Fibroblast of villous mesenchyme (primary cell): ENCODE results near the gene SORCS2. TPM values are rescaled to one million over a fixed set of nuclear protein-coding genes. Genes with fewer than 3 reads are reported as not detected.

ENCODE experiments used
- DNase-seq: peaks from one replicate; pipeline ENCODE4 v3.0.0-alpha.2; 2010; ENCODE audit warnings: low read depth
- H3K4me3 ChIP-seq: 2 replicates; pipeline ENCODE4 v1.5.1; 2011; ENCODE audit warnings: low read depth, mild to moderate bottlenecking, low read length
- CTCF ChIP-seq: IDR thresholded peaks from 2 replicates; pipeline ENCODE4 v1.5.1; 2012; ENCODE audit warnings: low read depth, mild to moderate bottlenecking, low read length; ENCODE audit not compliant: insufficient read depth
- total RNA-seq: library from RNA; depleted of rRNA; stranded (reverse); fragments of >200 nt; gene quantifications from 2 replicates; pipeline ENCODE4 v1.2.3, GENCODE V29; 2012

The SORCS2 gene
- total RNA-seq, 1 donor: under 0.01 TPM

DNA sequence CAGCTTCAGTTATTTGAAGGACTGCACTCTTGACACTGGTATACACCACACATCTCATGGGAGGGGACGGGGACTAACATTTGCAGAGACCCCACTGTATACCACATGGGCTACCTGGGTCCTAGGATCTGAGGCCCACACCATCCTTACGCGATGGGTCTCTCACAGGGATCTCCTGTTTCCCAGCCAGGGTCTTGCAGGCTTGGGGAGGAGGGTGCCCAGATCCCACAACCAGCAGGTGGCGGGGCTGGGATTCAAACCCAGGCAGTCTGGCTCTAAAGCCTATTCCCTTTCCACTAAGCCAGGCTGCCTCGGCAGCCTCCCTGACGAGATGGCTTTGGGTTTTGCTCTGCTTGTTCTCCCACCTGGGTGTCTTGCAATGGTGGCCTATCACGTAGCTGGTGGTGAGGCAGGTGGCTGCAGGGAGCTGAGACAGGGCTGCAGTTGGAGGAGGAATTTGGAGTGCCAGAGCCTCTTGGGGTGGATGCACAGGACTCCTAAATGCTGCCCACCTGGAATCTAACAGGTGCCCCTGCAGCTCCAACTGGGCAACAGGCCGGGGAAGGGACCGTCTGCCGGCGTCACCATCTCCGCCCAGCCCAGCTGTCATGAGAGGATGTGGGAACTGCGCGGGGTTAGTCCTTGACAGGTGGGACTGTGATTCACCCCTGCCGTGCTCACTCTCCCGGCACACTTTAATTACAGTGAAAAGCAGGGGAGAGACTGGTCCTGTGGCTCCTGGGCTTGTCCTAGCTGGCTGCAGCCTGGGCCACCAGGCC lies 131.7 kb downstream of the SORCS2 start:
- no peak overlapping the region for H3K4me3 ChIP-seq
- DNase-seq: no peak
- TF ChIP-seq CTCF: no peak

DNA sequence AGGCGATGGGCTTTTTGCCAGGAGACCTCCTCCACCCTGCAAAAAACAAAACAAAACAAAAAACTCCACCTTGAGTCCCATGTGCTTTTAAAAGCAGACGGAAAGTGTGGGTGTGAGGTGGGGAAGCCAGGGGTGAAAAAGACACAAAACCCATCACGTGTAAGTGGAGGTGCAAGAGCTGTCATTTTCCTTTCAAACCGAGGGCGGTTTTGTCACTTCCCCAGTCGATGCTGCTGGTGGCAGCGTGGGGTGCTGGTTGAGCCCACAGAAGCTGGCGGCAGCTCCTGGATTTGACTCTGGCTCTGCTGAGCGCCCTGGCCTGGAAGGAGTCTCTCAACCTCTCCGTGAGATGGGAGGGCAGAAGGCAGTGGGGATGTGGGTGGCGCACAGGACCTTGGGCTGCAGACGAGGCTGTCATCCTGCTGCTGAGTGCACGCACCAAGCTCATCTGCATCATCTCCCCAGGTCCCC lies 132.3 kb downstream of the SORCS2 start:
- H3K4me3 ChIP-seq: no peak overlapping the region
- no peak for DNase-seq
- no peak for TF ChIP-seq CTCF

- H3K4me3 ChIP-seq: no peak overlapping the region
- no peak for DNase-seq
- no peak for TF ChIP-seq CTCF
Measured at GRCh38 chr4:7325541-7325940, 133.2 kb downstream of the SORCS2 start.

DNA sequence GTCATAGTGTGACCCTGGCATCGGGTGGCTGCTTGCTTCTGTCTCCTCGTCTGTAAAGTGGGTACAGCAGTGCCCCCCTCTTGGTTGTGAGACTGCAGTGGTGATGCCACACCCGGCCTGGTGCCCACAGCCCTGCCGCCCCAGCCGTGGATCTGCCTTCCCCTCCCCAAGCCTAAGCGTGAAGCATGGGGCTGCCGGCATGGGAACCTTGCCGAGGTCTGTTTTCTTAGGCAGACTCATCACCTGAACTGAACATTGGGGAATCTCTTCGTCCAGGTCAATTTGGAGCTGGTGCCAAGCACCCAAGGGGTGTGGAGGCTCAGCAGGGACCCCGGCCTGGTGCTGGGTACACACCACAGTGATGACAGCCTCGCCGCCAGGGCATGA lies 134.0 kb downstream of the SORCS2 start:
- no peak for DNase-seq
- TF ChIP-seq CTCF: no peak
- no peak overlapping the region for H3K4me3 ChIP-seq

DNA sequence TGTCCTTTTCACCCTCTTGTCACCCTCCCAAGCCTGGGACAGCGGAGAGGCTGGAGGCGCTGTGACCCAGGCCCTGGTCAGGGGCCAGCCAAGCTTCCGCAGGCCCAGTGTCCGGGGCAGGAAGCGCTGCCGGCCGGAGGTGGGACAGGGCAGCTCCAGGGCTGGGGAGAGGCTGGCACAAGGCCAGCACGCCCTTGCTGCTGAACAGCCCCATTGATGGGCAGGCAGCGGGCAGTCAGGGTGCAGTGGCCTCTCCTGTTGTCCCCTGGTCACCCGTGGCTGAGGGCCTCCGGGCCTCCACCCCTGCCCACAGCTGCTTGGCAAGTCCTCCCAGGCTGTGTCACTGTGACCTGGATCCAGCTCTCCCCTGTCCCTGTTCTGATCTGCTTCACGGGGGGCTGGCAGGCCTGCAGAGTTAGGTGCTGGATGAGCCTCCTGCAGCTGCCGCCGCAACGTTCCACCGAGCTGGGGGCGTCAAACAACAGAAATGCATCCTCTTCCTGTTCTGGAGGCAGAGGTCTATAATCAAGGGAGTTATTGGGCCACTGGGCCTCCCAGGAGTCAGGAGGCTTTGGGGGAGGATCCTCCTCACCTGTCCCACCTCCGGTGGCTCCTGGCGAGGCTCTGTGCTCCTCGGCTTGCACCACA lies 134.5 kb downstream of the SORCS2 start:
- TF ChIP-seq CTCF: no peak
- DNase-seq: no peak
- no peak overlapping the region for H3K4me3 ChIP-seq

DNA sequence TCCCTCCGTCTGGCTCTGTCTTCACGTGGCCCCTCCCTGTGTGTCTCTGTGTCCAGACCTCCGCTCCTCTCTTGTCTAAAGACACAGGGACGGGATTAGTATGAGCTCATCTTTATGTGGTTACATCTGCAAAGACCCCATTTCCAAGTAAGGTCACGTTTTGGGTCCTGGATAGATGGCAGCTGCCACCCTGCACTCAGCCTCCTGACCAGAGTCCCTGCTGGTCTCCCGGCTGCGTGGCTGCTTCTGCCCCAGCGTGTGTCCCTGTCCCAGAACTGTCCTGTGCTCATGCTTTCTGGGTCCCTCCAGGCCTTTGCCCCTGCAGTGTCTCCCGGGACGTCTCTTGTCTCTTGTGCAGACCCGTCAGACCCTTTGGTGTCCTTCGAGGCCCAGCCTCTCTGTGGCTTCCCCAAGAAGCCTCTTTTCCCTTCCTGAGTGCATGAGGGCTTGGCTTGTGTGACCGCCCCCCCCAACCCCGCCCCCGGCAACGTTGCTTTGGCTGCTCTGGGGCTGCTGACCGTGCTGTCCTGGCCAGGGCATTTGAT lies 135.1 kb downstream of the SORCS2 start:
- no peak overlapping the region for H3K4me3 ChIP-seq
- no peak for DNase-seq
- no peak for TF ChIP-seq CTCF
